GM18508 (cell line): Measurements from ENCODE around the gene TVP23B.
A peak's percentile ranks its signal among the peaks of the same experiment; 100 is the strongest.
"Not testable (repeated sequence)": the region's sequence is repeated elsewhere in the genome, so short reads cannot be mapped to it uniquely, and the experiment has no call there.

Experiments used
- ATAC-seq: cut with Tn5 transposase; IDR thresholded peaks from one replicate; pipeline ENCODE4 v1.9.1; 2021; ENCODE audit warnings: moderate number of reproducible peaks; ENCODE audit not compliant: insufficient read depth, unreplicated experiment

TVP23B gene

GRCh38 chr17:18786890-18787289 is 5.9 kb downstream of the TVP23B start:
- not testable (repeated sequence) for ATAC-seq

DNA sequence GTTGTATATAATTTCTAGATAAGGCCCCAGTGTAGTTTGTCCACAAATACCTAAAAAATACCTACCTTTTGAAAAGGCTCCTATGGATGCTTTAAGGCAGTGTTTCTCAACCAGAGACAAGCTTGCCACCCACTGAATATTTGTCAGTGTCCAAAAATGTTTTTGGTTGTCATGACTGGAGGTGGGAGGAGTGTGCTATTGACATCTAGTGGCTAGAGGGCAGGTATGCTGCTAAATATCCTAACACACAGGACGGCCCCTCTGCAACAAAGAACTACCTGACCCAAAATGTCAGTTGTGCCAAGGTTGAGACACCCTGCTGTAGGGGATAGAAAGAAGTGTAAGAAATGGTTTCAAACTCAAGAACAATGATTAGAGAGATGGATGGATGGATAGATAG is 10.4 kb downstream of the TVP23B start:
- ATAC-seq, result not testable (repeated sequence)

GRCh38 chr17:18794841-18795240 is 13.9 kb downstream of the TVP23B start:
- ATAC-seq, result not testable (repeated sequence)

DNA sequence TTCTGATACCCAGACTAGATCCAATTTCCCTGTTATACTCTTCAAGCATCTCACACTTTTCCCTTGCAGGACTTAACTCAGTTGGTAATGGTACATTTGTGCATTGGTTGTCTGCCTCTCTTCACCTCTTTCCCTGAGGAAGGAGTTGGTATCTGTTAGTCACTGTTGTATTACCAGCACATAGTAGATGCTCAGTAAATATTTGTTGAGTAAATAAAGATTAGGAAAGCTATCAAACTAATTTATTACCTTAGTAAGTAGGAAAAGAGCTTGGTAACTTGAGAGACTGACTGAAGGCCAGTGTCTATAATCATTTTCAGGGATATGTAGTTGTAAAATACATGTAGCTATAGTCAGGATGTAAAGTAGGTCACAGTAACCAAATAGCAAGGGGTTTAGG is 15.9 kb downstream of the TVP23B start:
- ATAC-seq, result not testable (repeated sequence)

GRCh38 chr17:18803458-18804245 is 22.7 kb downstream of the TVP23B start:
- ATAC-seq, result not testable (repeated sequence)

DNA sequence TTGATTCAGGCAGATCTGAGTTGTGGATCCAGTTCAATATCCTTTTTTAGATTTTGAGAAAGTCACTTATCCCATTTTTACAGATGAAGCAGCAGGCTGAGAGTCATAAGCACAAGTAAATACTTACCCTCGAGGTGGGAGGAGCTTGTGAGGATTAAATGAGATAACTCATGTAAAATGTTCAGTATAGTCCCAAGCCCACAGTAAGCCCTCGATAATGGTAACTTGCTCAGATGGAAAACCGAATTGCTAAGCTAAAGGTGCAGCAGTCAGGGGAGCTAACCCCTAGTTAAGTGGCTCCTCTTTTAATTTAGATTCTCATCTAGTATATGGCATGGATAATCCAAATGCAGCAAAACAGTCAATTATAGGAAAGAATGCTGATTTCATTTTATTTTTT is 34.9 kb downstream of the TVP23B start:
- not testable (repeated sequence) for ATAC-seq

- ATAC-seq, result not testable (repeated sequence)
These were observed 35.7 kb downstream of the TVP23B start for GRCh38 chr17:18816489-18817371.

DNA sequence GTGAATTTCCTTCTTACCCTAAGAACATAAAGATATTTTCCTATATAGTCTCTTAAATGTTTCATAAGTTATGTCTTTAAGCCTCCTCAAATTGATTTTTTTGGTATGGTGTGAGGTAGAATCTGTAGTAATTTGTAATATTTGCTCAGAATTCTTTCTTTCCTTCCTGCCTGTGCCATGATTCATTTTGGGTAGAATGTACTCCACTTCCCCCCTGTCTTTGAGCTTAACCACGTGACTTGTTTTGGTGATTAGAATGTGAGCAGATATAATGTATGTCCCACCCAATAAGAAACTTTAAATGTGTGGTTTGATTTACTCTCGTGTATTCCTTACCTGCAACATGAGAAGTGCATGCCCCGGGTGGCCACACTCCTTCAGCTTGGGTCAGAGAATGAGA is 40.4 kb downstream of the TVP23B start:
- not testable (repeated sequence) for ATAC-seq

DNA sequence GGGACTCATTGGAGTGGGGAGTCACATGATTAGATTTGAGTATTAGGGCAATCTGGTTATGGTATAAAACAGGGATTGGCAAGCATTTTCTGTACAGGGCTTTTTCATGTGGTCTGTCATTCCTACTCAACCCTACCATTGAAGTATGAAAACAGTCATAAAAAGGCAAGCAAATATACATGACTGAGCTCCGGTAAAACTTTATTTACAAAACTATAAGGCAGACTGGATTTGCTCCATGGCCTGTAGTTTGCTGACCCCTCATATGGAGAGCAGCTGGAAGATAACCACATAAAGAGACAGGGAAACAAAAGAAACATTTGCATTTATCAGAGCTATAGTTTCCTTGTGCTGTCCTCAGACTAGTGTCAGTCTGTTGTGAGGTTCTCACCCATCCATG is 46.6 kb downstream of the TVP23B start:
- not testable (repeated sequence) for ATAC-seq

DNA sequence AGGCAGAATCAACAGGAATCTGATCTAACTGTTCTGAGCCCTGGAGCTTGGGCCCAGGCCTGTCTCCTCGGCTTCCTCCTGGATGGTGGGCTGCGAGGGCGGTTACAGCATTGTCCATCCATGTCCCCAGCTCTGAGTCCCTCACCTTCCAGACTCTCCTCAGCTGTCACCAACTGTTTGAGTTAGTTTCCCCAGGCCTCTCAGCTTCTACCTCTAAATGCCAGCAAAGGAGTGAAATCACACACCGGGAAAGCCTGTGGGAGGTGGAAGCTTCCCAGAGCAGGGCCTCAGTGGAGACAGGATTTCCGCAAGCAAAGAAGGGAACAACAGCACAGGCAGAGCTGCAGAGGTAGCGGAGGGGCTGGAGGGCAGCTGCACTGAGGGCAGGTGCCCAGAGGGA is 67.5 kb downstream of the TVP23B start:
- ATAC-seq, result no peak

DNA sequence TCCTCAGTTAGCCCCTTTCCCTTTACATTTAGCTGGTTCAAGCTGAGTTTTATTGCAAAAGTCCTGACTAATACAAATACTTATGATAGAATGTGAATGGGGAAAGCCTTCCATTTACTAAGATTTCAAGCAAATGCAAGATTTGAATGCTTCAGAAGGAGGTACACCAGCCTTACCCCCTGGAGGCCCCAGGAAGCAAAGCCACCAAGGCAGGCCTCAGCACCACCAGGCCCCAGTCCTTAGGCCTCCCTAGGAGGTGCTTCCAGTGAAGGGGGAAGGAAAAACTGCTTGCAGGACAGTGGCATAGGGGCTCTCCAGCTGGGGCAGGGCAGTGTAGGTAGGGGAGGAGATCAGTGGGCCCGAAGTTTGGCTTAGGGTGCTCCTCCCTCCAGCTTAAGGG is 69.7 kb downstream of the TVP23B start:
- ATAC-seq, result no peak

DNA sequence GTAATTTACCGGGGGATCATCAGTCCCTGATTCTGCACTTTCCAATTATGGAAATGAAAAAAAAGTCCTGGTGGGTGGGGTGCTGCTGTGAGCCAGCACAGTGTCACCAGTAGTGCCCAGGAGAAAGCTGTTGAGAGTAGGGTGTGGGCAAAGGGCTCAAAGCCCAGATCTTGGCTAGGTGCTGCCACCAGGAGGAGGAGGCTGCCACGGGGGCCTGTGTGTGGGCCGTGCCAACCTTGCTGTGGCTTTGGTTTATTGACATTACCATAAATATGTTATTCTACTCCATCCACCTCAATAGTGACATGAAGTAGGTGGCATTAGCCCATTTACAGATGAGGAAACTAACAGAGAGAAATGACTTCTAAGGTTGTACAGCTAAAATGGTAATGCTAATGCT is 70.2 kb downstream of the TVP23B start:
- ATAC-seq, result no peak

DNA sequence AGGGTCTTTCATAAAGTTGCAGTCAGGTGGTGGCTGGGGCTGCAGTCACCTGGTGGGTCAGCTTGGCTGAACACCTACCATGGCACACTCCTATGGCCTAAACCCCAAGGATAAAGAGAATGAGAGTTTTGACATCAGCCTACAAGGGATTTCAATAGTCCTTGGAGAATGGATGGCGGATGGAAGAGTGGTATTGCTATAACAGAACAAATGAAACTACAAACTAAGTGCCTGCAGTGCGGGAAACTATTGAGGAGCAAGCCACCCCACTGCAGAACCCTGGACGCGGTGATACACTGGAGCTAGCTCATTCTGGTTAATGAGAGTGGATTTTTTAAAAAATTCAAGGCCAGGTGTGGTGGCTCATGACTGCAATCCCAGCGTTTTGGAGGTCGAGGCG is 74.0 kb downstream of the TVP23B start:
- no peak for ATAC-seq

GRCh38 chr17:18855831-18856569 is 75.0 kb downstream of the TVP23B start:
- ATAC-seq, result peak; percentile 54
